Endothelial cell of umbilical vein (primary cell): ENCODE measurements around the gene RHOB. TPM values are rescaled to one million over a fixed set of nuclear protein-coding genes. Genes with fewer than 3 reads are reported as not detected.

Source experiments
- BruUV-seq: library from RNA; stranded (reverse); fragments of 400-500 nt; replicated peaks from 2 replicates; lab custom pipeline; 2021; lab: Mats Ljungman, UMichigan
- CTCF ChIA-PET: fragments of 300-600, 350-600 bp; sonication (Branson Sonifier 250); formaldehyde crosslinking; loops from one replicate; lab custom pipeline; 2021; ENCODE audit warnings: antibody characterized with exemption, inconsistent platforms; lab: Charles Lee
- POLR2A ChIA-PET: fragments of 300-600, 350-600 bp; sonication (Branson Sonifier 250); formaldehyde crosslinking; loops from one replicate; lab custom pipeline; 2021; ENCODE audit warnings: antibody characterized with exemption, inconsistent platforms; lab: Charles Lee
- DNase-seq: peaks from one replicate; pipeline ENCODE4 v3.0.0-alpha.2; 2011; ENCODE audit warnings: low read depth, low spot score
- FAIRE-seq: peaks from 2 replicates; lab custom pipeline; 2011; peaks lifted over from hg19 to GRCh38; lab: Jason Lieb, UNC
- H2AFZ ChIP-seq: 2 replicates; pipeline ENCODE4 v1.6.0; 2012; ENCODE audit warnings: low read depth, low read length, control low read depth, inconsistent platforms
- H3K27ac ChIP-seq: 2 replicates; pipeline ENCODE4 v1.5.1; 2011; ENCODE audit warnings: low read depth, mild to moderate bottlenecking, control low read depth, low read length, moderate library complexity; ENCODE audit not compliant: insufficient read depth
- H3K27me3 ChIP-seq, 2 experiments: 2 replicates each; pipeline versions ENCODE4 v1.6.0 to v1.6.1; 2011; ENCODE audit warnings: low read length in 2 of 2, mixed read lengths in 1 of 2; ENCODE audit not compliant: control insufficient read depth in 2 of 2, insufficient read depth in 2 of 2
- H3K36me3 ChIP-seq, 2 experiments: 2 replicates in 1 of 2; 3 replicates in 1 of 2; pipeline ENCODE4 v1.5.1; 2011; ENCODE audit warnings: low read length in 2 of 2, mild to moderate bottlenecking in 1 of 2, moderate library complexity in 1 of 2; ENCODE audit not compliant: control insufficient read depth in 2 of 2, insufficient read depth in 2 of 2; ENCODE audit errors: extremely low read depth in 1 of 2
- H3K4me1 ChIP-seq: 3 replicates; pipeline ENCODE4 v1.5.1; 2011; ENCODE audit warnings: mild to moderate bottlenecking, low read length; ENCODE audit not compliant: control insufficient read depth, insufficient read depth; ENCODE audit errors: extremely low read depth
- H3K4me2 ChIP-seq: 2 replicates; pipeline ENCODE4 v1.6.1; 2011; ENCODE audit warnings: low read length, control low read depth, mixed read lengths; ENCODE audit not compliant: insufficient read depth
- H3K4me3 ChIP-seq, 3 experiments: fragments of 200-600 bp in 1 of 3; sonication (generic), shearing (Covaris generic) in 1 of 3; replicated peaks in 1 of 3; 2 replicates each; pipeline ENCODE4 v1.5.1; 2011 to 2016; ENCODE audit warnings: control low read depth in 3 of 3, low read length in 3 of 3, mild to moderate bottlenecking in 2 of 3, inconsistent platforms in 1 of 3, low read depth in 1 of 3, moderate library complexity in 1 of 3; ENCODE audit not compliant: insufficient read depth in 1 of 3
- H3K79me2 ChIP-seq: 2 replicates; pipeline ENCODE4 v1.6.0; 2012; ENCODE audit warnings: low read length, inconsistent platforms; ENCODE audit not compliant: control insufficient read depth, insufficient read depth
- H3K9ac ChIP-seq: replicated peaks from 2 replicates; pipeline ENCODE3; 2011; ENCODE audit warnings: low read length, control low read depth; ENCODE audit not compliant: insufficient read depth; ENCODE audit errors: extremely low read depth
- H3K9me1 ChIP-seq: replicated peaks from 3 replicates; pipeline ENCODE4 v1.6.0; 2011; ENCODE audit warnings: mild to moderate bottlenecking, low read length; ENCODE audit not compliant: control insufficient read depth, insufficient read depth; ENCODE audit errors: extremely low read depth
- H3K9me3 ChIP-seq: replicated peaks from 2 replicates; pipeline ENCODE4 v1.5.1; 2012; ENCODE audit warnings: low read length, inconsistent platforms; ENCODE audit not compliant: control insufficient read depth, insufficient read depth
- H4K20me1 ChIP-seq: replicated peaks from 2 replicates; pipeline ENCODE3; 2011; ENCODE audit warnings: mild to moderate bottlenecking, low read length; ENCODE audit not compliant: control insufficient read depth, insufficient read depth; ENCODE audit errors: extremely low read depth
- EZH2 ChIP-seq: IDR thresholded peaks from 2 replicates; pipeline ENCODE4 v1.6.1; 2012; ENCODE audit warnings: borderline replicate concordance, low read depth, mild to moderate bottlenecking, moderate library complexity, low read length, inconsistent platforms; ENCODE audit not compliant: severe bottlenecking
- FOS ChIP-seq: IDR thresholded peaks from 2 replicates; pipeline ENCODE4 v1.6.1; 2011; ENCODE audit warnings: mild to moderate bottlenecking, low read length, moderate library complexity, borderline replicate concordance; ENCODE audit not compliant: insufficient read depth
- GATA2 ChIP-seq: IDR thresholded peaks from 2 replicates; pipeline ENCODE4 v1.7.0; 2011; ENCODE audit warnings: low read depth, mild to moderate bottlenecking, moderate library complexity, mixed read lengths, low read length; ENCODE audit not compliant: insufficient read length, insufficient read depth
- JUN ChIP-seq: IDR thresholded peaks from 2 replicates; pipeline ENCODE4 v1.6.1; 2011; ENCODE audit warnings: borderline replicate concordance, low read depth; ENCODE audit not compliant: insufficient read length, insufficient read depth
- MYC ChIP-seq: IDR thresholded peaks from one replicate; pipeline ENCODE4 v1.6.1; 2011; ENCODE audit warnings: mild to moderate bottlenecking, low read depth, low read length
- POLR2A ChIP-seq: IDR thresholded peaks from 2 replicates; pipeline ENCODE4 v1.6.1; 2012; ENCODE audit warnings: low read depth, mild to moderate bottlenecking, control low read depth, low read length
- POLR2AphosphoS5 ChIP-seq: IDR thresholded peaks from 2 replicates; pipeline ENCODE4 v1.6.1; 2012; ENCODE audit warnings: low read depth, mild to moderate bottlenecking, control low read depth, low read length, moderate library complexity; ENCODE audit not compliant: insufficient read depth
- dilution Hi-C: fragments of 300-500 bp; cut with MboI; formaldehyde crosslinking; loops from one replicate; pipeline ENCODE4 v1.15.0; 2019; ENCODE audit warnings: low sequenced_read_pairs; ENCODE audit not compliant: extremely low pct_ligation_motif_present
- intact Hi-C: fragments of 100-400 bp; cut with micrococcal nuclease; formaldehyde crosslinking; loops from one replicate; pipeline ENCODE4 v1.10.0; 2022
- polyA plus RNA-seq, 4 experiments: library from polyadenylated mRNA; depleted of rRNA in 3 of 4; stranded (reverse) in 3 of 4; unstranded in 1 of 4; fragments of >200 nt; gene quantifications; 2 replicates each; pipeline versions ENCODE4 v1.2.1 to v1.2.3, GENCODE V29; 2011 to 2012; ENCODE audit warnings: missing spikeins in 1 of 4
- total RNA-seq: library from RNA; stranded (reverse); gene quantifications from 2 replicates; pipeline ENCODE4 v1.2.3, GENCODE V29; 2021
- TF ChIP-seq, protein P1 (sequence below): IDR thresholded peaks from 2 replicates; pipeline ENCODE4 v1.6.1; 2011; ENCODE audit not compliant: insufficient read depth, insufficient read length
- TF ChIP-seq, protein P2 (sequence below), 2 donors: IDR thresholded peaks; 1 replicate in 1 of 2; 2 replicates in 1 of 2; pipeline ENCODE4 v1.5.1; 2011; ENCODE audit warnings: low read length in 2 of 2, mild to moderate bottlenecking in 2 of 2, moderate library complexity in 2 of 2, control low read depth in 1 of 2, inconsistent platforms in 1 of 2, low read depth in 1 of 2; ENCODE audit not compliant: insufficient read depth in 1 of 2; ENCODE audit errors: extremely low read depth in 1 of 2

The RHOB gene
- total and polyA plus RNA-seq, 2 donors (not counting 3 experiments of a cell fraction or from before 2014, with no cell fraction given): 830 to 1,101 TPM

DNA sequence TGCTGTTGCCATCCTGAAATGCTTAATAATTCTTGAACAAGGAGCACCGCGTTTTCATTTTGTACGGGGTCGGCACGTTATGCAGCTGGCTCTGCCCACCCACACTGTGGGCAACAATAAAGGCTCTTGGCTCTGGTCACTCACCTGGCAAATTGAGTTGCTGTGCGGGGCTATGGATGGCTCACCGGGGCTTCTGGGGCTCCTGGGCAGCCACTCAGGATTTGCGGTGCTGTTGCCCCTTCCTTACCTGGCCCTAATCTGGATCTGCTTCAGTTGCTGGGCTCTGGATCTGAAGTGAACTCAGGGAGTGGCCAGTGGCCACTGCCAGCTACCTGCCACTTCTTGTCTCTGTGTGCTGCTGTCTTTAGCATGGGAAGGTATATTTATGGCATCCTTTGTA, 22.7 kb downstream of the RHOB start:
- intact Hi-C loops: no loop called here
- TF ChIP-seq EZH2 (no peak), POLR2AphosphoS5 (no peak), MYC (no peak), FOS (no peak), POLR2A (no peak)
- TF ChIP-seq, protein P1, sequence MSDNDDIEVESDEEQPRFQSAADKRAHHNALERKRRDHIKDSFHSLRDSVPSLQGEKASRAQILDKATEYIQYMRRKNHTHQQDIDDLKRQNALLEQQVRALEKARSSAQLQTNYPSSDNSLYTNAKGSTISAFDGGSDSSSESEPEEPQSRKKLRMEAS: no peak
- ChIA-PET POLR2A (no interaction called here), CTCF (interaction anchor here (0.6 kb wide), 1 partner anchor 19 kb away, joined by 3 read pairs; no protein-coding TSS in a partner anchor)
- H2AFZ ChIP-seq: no peak overlapping the region
- H3K9me1 ChIP-seq: no peaks in the 10 kb centered on the region
- dilution Hi-C loops: no loop called here
- H3K27ac ChIP-seq: no peak overlapping the region
- peaks cover 4% of the 10 kb centered on the region for H3K4me1 ChIP-seq
- no TSS peak for BruUV-seq
- no peak overlapping the region for H3K4me2 ChIP-seq
- no peaks in the 10 kb centered on the region for H3K79me2 ChIP-seq
- no peak overlapping the region for H3K9ac ChIP-seq
- H3K27me3 ChIP-seq: no peaks in the 10 kb centered on the region
- no peaks in the 10 kb centered on the region for H4K20me1 ChIP-seq
- no peaks in the 10 kb centered on the region for H3K36me3 ChIP-seq
- H3K9me3 ChIP-seq: no peaks in the 10 kb centered on the region
- DNase-seq (no peak), FAIRE-seq (no peak)
- H3K4me3 ChIP-seq: no peak overlapping the region

DNA sequence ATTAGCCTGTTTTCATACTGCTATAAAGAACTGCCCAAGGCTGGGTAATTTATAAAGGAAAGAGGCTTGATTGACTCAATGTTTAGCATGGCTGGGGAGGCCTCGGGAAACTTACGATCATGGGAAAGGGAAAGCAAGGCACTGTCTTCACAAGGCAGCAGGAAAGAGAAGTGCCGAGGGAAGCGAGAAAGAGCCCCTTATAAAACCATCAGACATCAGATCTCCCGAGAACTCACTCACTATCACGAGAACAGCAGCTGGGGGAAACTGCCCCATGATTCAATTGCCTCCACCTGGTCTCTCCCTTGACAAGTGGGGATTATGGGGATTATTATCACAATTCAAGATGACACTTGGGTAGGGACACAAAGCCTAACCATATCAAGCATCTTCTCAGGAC, 23.3 kb downstream of the RHOB start:
- Histone ChIP-seq H3K27me3 (no peaks in the 10 kb centered on the region), H3K27ac (no peak overlapping the region), H3K9me3 (no peaks in the 10 kb centered on the region), H3K9ac (no peak overlapping the region), H2AFZ (no peak overlapping the region), H3K4me3 (no peak overlapping the region), H3K79me2 (no peaks in the 10 kb centered on the region), H4K20me1 (no peaks in the 10 kb centered on the region), H3K36me3 (no peaks in the 10 kb centered on the region), H3K9me1 (no peaks in the 10 kb centered on the region), H3K4me1 (peaks cover 4% of the 10 kb centered on the region), H3K4me2 (no peak overlapping the region)
- ChIA-PET POLR2A (no interaction called here), CTCF (no interaction called here)
- DNase-seq (no peak), FAIRE-seq (no peak)
- dilution Hi-C loops (no loop called here), intact Hi-C loops (loop anchor here (2.0 kb wide), 1 partner anchor 41 kb away; no protein-coding TSS in a partner anchor)
- TF ChIP-seq MYC: no peak
- TF ChIP-seq, protein P2, sequence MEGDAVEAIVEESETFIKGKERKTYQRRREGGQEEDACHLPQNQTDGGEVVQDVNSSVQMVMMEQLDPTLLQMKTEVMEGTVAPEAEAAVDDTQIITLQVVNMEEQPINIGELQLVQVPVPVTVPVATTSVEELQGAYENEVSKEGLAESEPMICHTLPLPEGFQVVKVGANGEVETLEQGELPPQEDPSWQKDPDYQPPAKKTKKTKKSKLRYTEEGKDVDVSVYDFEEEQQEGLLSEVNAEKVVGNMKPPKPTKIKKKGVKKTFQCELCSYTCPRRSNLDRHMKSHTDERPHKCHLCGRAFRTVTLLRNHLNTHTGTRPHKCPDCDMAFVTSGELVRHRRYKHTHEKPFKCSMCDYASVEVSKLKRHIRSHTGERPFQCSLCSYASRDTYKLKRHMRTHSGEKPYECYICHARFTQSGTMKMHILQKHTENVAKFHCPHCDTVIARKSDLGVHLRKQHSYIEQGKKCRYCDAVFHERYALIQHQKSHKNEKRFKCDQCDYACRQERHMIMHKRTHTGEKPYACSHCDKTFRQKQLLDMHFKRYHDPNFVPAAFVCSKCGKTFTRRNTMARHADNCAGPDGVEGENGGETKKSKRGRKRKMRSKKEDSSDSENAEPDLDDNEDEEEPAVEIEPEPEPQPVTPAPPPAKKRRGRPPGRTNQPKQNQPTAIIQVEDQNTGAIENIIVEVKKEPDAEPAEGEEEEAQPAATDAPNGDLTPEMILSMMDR (IDR thresholded peaks at IDR 0.05; ENCODE audit: extremely low read depth in 1 of 2, insufficient read depth in 1 of 2, low read depth in 1 of 2, low read length in 2 of 2): no peak
- no peak for TF ChIP-seq GATA2
- TF ChIP-seq EZH2: no peak
- TF ChIP-seq, protein P1: no peak
- TF ChIP-seq FOS: no peak
- TF ChIP-seq JUN: no peak
- no peak for TF ChIP-seq POLR2A
- TF ChIP-seq POLR2AphosphoS5: no peak
- no TSS peak for BruUV-seq
